Calu3 (cell line): ENCODE data around the gene HEXD. TPM values are rescaled to one million over a fixed set of nuclear protein-coding genes. Genes with fewer than 3 reads are reported as not detected.

ENCODE experiments used
- BruUV-seq: library from RNA; stranded (reverse); fragments of 400-500 nt; replicated peaks from 2 replicates; lab custom pipeline; 2021; lab: Mats Ljungman, UMichigan
- CTCF ChIA-PET: fragments of 300-600 bp; sonication (Branson Sonifier 250); formaldehyde crosslinking; loops from one replicate; lab custom pipeline; 2022; ENCODE audit warnings: antibody characterized with exemption; lab: Charles Lee
- DNase-seq: peaks from one replicate; pipeline ENCODE4 v3.0.0; 2022
- H3K27ac Mint-ChIP-seq: one replicate; pipeline ENCODE4 v1.8.0; 2022; ENCODE audit warnings: mixed read lengths; ENCODE audit not compliant: unreplicated experiment
- H3K27me3 Mint-ChIP-seq: one replicate; pipeline ENCODE4 v1.8.0; 2022; ENCODE audit warnings: mixed read lengths; ENCODE audit not compliant: unreplicated experiment
- H3K36me3 Mint-ChIP-seq: one replicate; pipeline ENCODE4 v1.8.0; 2022; ENCODE audit warnings: mild to moderate bottlenecking, moderate library complexity, mixed read lengths; ENCODE audit not compliant: insufficient read depth, unreplicated experiment
- H3K4me1 Mint-ChIP-seq: one replicate; pipeline ENCODE4 v1.8.0; 2022; ENCODE audit warnings: mild to moderate bottlenecking, low read depth, mixed read lengths; ENCODE audit not compliant: unreplicated experiment
- H3K4me3 Mint-ChIP-seq: one replicate; pipeline ENCODE4 v1.8.0; 2022; ENCODE audit warnings: mild to moderate bottlenecking, low read depth, moderate library complexity, mixed read lengths; ENCODE audit not compliant: unreplicated experiment
- H3K9me3 Mint-ChIP-seq: one replicate; pipeline ENCODE4 v1.8.0; 2022; ENCODE audit warnings: low read depth, mixed read lengths; ENCODE audit not compliant: unreplicated experiment
- intact Hi-C: fragments of 100-400 bp; cut with micrococcal nuclease; formaldehyde crosslinking; loops from one replicate; pipeline ENCODE4 v1.10.0; 2022; ENCODE audit not compliant: unreplicated experiment
- total RNA-seq: library from RNA; stranded (reverse); gene quantifications from 2 replicates; pipeline ENCODE4 v1.2.3, GENCODE V29; 2022
- TF ChIP-seq, protein P1 (sequence below): fragments of 200-600 bp; IDR thresholded peaks from one replicate; pipeline ENCODE4 v1.8.0; 2022; ENCODE audit warnings: antibody characterized with exemption; ENCODE audit not compliant: unreplicated experiment

Gene HEXD
- total RNA-seq, 1 experiment from 2014 or later: 30.7 TPM

DNA sequence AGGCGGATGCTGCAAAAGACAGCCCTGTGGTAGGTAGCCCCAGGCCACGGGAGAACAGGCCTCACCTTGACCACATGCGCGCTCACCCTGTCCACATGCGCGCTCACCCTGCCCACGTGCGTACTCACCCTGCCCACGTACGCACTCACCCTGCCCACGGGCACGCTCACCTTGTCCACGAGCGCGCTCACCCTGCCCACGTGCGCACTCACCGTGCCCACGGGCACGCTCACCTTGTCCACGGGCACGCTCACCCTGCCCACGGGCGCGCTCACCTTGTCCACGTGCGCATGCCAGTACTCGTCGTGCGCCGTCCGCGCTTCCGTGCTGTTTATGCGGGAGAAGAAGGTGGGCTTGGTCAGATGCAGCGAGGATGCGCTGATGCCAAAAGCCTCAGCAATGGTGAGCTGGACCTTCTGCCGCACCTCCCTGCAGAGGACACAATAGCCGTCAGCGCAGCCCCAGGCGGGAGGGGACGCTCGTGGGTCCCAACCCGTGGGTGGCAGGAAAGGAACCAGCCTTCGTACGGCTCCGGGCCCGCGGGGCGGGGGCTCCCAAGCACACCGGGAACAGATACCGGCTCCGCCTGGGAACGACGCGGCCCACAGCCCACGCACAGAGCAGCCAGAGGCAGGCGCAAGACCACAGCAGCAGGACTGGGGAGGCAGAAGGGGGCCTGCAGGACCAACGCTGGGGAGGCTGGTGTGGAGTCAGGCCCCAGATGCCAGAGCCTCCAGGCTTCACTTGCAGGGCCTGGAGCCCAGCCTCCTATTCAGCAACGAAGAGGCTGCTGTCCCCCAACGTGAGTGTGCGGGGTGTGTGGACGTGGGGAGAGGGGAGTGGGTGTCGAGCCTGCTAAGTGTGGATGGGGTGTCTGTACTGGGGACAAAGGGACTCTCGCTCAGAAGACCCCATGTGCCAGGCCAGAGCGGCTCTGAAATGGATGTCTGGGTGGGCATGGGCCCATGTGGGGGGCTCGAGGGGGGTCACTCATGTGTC, 14.2 kb upstream of the HEXD start:
- Mint-ChIP-seq H3K4me1 (peaks cover 8% of the 10 kb centered on the region), H3K4me3 (no peak overlapping the region), H3K27ac (no peak overlapping the region), H3K27me3 (no peaks in the 10 kb centered on the region), H3K36me3 (peaks cover 16% of the 10 kb centered on the region), H3K9me3 (no peaks in the 10 kb centered on the region)
- TF ChIP-seq, protein P1, sequence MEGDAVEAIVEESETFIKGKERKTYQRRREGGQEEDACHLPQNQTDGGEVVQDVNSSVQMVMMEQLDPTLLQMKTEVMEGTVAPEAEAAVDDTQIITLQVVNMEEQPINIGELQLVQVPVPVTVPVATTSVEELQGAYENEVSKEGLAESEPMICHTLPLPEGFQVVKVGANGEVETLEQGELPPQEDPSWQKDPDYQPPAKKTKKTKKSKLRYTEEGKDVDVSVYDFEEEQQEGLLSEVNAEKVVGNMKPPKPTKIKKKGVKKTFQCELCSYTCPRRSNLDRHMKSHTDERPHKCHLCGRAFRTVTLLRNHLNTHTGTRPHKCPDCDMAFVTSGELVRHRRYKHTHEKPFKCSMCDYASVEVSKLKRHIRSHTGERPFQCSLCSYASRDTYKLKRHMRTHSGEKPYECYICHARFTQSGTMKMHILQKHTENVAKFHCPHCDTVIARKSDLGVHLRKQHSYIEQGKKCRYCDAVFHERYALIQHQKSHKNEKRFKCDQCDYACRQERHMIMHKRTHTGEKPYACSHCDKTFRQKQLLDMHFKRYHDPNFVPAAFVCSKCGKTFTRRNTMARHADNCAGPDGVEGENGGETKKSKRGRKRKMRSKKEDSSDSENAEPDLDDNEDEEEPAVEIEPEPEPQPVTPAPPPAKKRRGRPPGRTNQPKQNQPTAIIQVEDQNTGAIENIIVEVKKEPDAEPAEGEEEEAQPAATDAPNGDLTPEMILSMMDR: no peak
- CTCF ChIA-PET: no interaction called here
- no peak for DNase-seq
- intact Hi-C loops: no loop called here
- BruUV-seq: no TSS peak

GRCh38 chr17:82405051-82405450, 13.1 kb upstream of the HEXD start:
- H3K27me3 Mint-ChIP-seq: no peaks in the 10 kb centered on the region
- CTCF ChIA-PET: no interaction called here
- peaks cover 16% of the 10 kb centered on the region for H3K36me3 Mint-ChIP-seq

DNA sequence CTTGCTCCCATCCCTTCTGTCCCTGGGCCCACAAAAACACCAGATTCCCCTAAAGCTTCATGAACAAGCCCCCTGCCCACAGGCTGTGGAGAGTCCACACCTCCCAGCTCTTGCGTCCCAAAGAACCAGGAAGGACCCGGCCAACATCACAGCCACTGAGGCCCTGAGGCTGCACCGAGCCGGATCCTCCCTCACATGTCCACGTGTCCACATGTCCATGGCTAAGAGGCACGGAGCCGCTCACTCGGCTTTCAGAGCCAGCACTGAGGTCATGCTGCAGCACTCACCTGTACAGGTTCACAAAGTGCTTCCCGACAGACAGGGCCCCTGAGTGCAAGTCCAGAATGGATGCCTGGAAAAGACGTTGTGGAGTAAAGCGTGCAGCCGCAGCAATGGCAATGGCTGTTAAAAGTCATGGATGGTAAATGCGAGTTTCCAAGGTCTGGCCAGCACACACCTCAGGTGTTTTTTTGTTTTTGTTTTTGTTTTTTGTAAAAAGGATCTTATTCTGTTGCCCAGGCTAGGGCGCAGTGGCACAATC, 11.9 kb upstream of the HEXD start:
- no peak for DNase-seq
- Mint-ChIP-seq H3K27ac (no peak overlapping the region), H3K27me3 (no peaks in the 10 kb centered on the region), H3K4me3 (no peak overlapping the region), H3K9me3 (no peaks in the 10 kb centered on the region), H3K36me3 (peaks cover 16% of the 10 kb centered on the region), H3K4me1 (peaks cover 8% of the 10 kb centered on the region)
- BruUV-seq: no TSS peak
- CTCF ChIA-PET: no interaction called here
- TF ChIP-seq, protein P1: no peak
- intact Hi-C loops: no loop called here

More at GRCh38 chr17:82405051-82405450, 13.1 kb upstream of the HEXD start:
- H3K9me3 Mint-ChIP-seq: no peaks in the 10 kb centered on the region
- no peak overlapping the region for H3K4me3 Mint-ChIP-seq
- H3K4me1 Mint-ChIP-seq: peaks cover 8% of the 10 kb centered on the region
- no peak for DNase-seq
- intact Hi-C loops: no loop called here
- H3K27ac Mint-ChIP-seq: no peak overlapping the region
- TF ChIP-seq, protein P1: no peak
- no TSS peak for BruUV-seq

DNA sequence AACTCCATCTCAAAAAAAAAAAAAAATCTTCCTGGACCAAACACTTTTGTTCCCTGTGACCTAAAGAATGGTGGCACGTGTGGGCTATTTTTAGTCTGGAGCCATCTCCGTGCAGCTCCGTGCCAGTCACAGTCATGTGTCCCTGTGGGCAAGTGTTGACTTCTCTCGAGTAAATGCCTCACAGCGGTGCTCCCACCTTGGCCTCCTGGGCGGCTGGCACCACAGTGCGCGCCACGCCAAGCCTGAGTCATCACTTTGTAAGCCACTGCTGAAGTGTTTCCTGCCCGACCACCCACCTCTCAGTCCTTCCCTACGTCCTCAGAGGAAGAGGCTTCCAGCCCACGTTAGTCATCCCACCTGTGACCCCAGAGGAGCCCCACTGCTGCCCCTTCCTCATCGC, 10.9 kb upstream of the HEXD start:
- Mint-ChIP-seq H3K27ac (no peak overlapping the region), H3K9me3 (no peaks in the 10 kb centered on the region), H3K4me3 (no peak overlapping the region), H3K36me3 (peaks cover 16% of the 10 kb centered on the region), H3K4me1 (peaks cover 8% of the 10 kb centered on the region), H3K27me3 (no peaks in the 10 kb centered on the region)
- BruUV-seq: no TSS peak
- intact Hi-C loops: no loop called here
- TF ChIP-seq, protein P1: no peak
- CTCF ChIA-PET: no interaction called here
- no peak for DNase-seq
